ENCODE data around the gene EPC1.

DNA sequence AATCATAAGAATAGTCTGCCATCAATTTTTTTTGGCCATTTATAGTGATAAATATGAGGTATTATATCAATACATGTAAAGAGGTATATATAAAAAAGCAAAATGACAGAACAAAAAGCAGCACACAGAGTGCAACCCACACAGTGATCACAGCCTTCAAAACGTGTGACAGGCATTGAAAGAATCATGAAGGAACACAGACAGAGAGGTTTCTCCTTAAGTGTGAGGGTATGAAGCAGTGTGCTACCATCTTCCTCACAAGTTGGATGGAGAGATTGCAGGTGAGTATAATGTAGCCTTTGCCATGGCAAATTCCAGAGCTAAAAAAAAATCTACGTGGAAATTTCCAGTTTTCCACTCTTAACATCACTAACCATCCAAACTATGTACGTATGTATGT, 19.6 kb upstream of the EPC1 start:
- TF ChIP-seq, protein P1, sequence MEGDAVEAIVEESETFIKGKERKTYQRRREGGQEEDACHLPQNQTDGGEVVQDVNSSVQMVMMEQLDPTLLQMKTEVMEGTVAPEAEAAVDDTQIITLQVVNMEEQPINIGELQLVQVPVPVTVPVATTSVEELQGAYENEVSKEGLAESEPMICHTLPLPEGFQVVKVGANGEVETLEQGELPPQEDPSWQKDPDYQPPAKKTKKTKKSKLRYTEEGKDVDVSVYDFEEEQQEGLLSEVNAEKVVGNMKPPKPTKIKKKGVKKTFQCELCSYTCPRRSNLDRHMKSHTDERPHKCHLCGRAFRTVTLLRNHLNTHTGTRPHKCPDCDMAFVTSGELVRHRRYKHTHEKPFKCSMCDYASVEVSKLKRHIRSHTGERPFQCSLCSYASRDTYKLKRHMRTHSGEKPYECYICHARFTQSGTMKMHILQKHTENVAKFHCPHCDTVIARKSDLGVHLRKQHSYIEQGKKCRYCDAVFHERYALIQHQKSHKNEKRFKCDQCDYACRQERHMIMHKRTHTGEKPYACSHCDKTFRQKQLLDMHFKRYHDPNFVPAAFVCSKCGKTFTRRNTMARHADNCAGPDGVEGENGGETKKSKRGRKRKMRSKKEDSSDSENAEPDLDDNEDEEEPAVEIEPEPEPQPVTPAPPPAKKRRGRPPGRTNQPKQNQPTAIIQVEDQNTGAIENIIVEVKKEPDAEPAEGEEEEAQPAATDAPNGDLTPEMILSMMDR (conservative IDR thresholded peaks at IDR 0.05 in 1 of 2, IDR thresholded peaks at IDR 0.05 in 1 of 2; ENCODE audit: low read depth in 1 of 2, low read length in 2 of 2), result no peak
- no peak for TF ChIP-seq EZH2 (IDR thresholded peaks at IDR 0.05; ENCODE audit: low read length, missing control alignments)
